SK-N-SH (cell line): ENCODE results near the gene PPP1R12B. TPM values are rescaled to one million over a fixed set of nuclear protein-coding genes. Genes with fewer than 3 reads are reported as not detected.

Experiments
- CTCF ChIA-PET: fragments of 300-600, 350-600 bp; formaldehyde crosslinking; extraction: SDS; loops from one replicate; lab custom pipeline; 2021; lab: Yijun Ruan, JAX
- POLR2A ChIA-PET: fragments of 350-600 bp; sonication (Branson Sonifier 250); formaldehyde crosslinking; extraction: SDS; loops from one replicate; lab custom pipeline; 2020; ENCODE audit warnings: antibody characterized with exemption, inconsistent platforms; lab: Yijun Ruan, JAX
- DNase-seq: peaks from one replicate; pipeline ENCODE4 v3.0.0; 2012
- H2AFZ ChIP-seq: fragments of 200-600 bp; sonication (generic); 2 replicates; pipeline ENCODE4 v1.8.1; 2016; ENCODE audit warnings: antibody characterized with exemption, mild to moderate bottlenecking, low read depth
- H3F3A ChIP-seq: fragments of 200-600 bp; sonication (generic); replicated peaks from 2 replicates; pipeline ENCODE3; 2016; ENCODE audit warnings: antibody characterized with exemption, mild to moderate bottlenecking; ENCODE audit not compliant: insufficient read depth
- H3K27ac ChIP-seq, 2 experiments: fragments of 200-500 bp in 1 of 2; fragments of 200-600 bp in 1 of 2; sonication (Bioruptor generic) in 1 of 2; sonication (generic), shearing (Covaris generic) in 1 of 2; 2 replicates each; pipeline versions ENCODE4 v1.5.1 to v1.6.1; 2014 to 2016; ENCODE audit warnings: low read depth in 2 of 2, inconsistent platforms in 1 of 2, low read length in 1 of 2, mild to moderate bottlenecking in 1 of 2, mixed read lengths in 1 of 2
- H3K27me3 ChIP-seq: fragments of 200-600 bp; sonication (generic), shearing (Covaris generic); 2 replicates; pipeline ENCODE4 v1.6.1; 2016; ENCODE audit warnings: mixed run types; ENCODE audit not compliant: insufficient read depth
- H3K36me3 ChIP-seq, 2 experiments: fragments of 200-500 bp in 1 of 2; fragments of 200-600 bp in 1 of 2; sonication (Bioruptor generic) in 1 of 2; sonication (generic) in 1 of 2; replicated peaks in 1 of 2; 2 replicates each; pipeline versions ENCODE3 to v1.5.1; 2014 to 2016; ENCODE audit warnings: low read length in 1 of 2, mild to moderate bottlenecking in 1 of 2; ENCODE audit not compliant: insufficient read depth in 2 of 2, control insufficient read depth in 1 of 2
- H3K4me1 ChIP-seq, 2 experiments: fragments of 200-500 bp in 1 of 2; fragments of 200-600 bp in 1 of 2; sonication (Bioruptor generic) in 1 of 2; sonication (generic), shearing (Covaris generic) in 1 of 2; 2 replicates each; pipeline versions ENCODE4 v1.5.1 to v1.6.1; 2014 to 2016; ENCODE audit warnings: low read depth in 1 of 2, low read length in 1 of 2, mixed run types in 1 of 2; ENCODE audit not compliant: insufficient read depth in 2 of 2, control insufficient read depth in 1 of 2
- H3K4me2 ChIP-seq: fragments of 200-600 bp; sonication (generic), shearing (Covaris generic); 2 replicates; pipeline ENCODE4 v1.6.1; 2017; ENCODE audit warnings: mixed run types
- H3K4me3 ChIP-seq, 2 experiments: fragments of 200-500 bp in 1 of 2; fragments of 200-600 bp in 1 of 2; sonication (Bioruptor generic) in 1 of 2; sonication (generic), shearing (Covaris generic) in 1 of 2; 2 replicates each; pipeline versions ENCODE4 v1.5.1 to v1.8.1; 2014 to 2016; ENCODE audit warnings: low read depth in 2 of 2, inconsistent platforms in 1 of 2, low read length in 1 of 2, mild to moderate bottlenecking in 1 of 2, mixed read lengths in 1 of 2, moderate library complexity in 1 of 2
- H3K79me2 ChIP-seq: fragments of 200-600 bp; sonication (generic); 2 replicates; pipeline ENCODE4 v1.8.1; 2017; ENCODE audit warnings: mild to moderate bottlenecking; ENCODE audit not compliant: insufficient read depth
- H3K9ac ChIP-seq: fragments of 200-600 bp; sonication (generic); 2 replicates; pipeline ENCODE4 v1.6.1; 2017; ENCODE audit warnings: mixed run types
- H3K9me2 ChIP-seq: fragments of 200-600 bp; sonication (generic); 2 replicates; pipeline ENCODE4 v1.6.1; 2017; ENCODE audit warnings: mixed run types
- H3K9me3 ChIP-seq: fragments of 200-600 bp; sonication (generic); 2 replicates; pipeline ENCODE4 v1.6.1; 2017; ENCODE audit warnings: mixed run types, mild to moderate bottlenecking, moderate library complexity
- H4K20me1 ChIP-seq: fragments of 200-600 bp; sonication (generic); 2 replicates; pipeline ENCODE4 v1.6.1; 2017; ENCODE audit warnings: mild to moderate bottlenecking, mixed run types; ENCODE audit not compliant: insufficient read depth
- CHD2 ChIP-seq: fragments of 150-350 bp; IDR thresholded peaks from 2 replicates; pipeline ENCODE4 v1.6.1; 2018; ENCODE audit warnings: low read length; ENCODE audit not compliant: partially characterized antibody
- CTCF ChIP-seq: fragments of 200-600 bp; sonication (generic); IDR thresholded peaks from 2 replicates; pipeline ENCODE4 v1.6.1; 2017; ENCODE audit warnings: antibody characterized with exemption, mild to moderate bottlenecking, moderate library complexity
- ELF1 ChIP-seq: IDR thresholded peaks from 2 replicates; pipeline ENCODE4 v1.4.0; 2012
- EP300 ChIP-seq, 2 experiments: IDR thresholded peaks; 2 replicates each; pipeline versions ENCODE4 v1.4.0 to v1.6.1; 2012; ENCODE audit warnings: borderline replicate concordance in 1 of 2, low read depth in 1 of 2, low read length in 1 of 2
- EZH2phosphoT487 ChIP-seq: fragments of 200-600 bp; sonication (generic); IDR thresholded peaks from 2 replicates; pipeline ENCODE4 v1.6.1; 2017; ENCODE audit warnings: low read depth, mixed run types, mild to moderate bottlenecking, antibody characterized with exemption, moderate library complexity, borderline replicate concordance
- FOXJ3 ChIP-seq: sonication (generic); formaldehyde crosslinking; IDR thresholded peaks from 2 replicates; pipeline ENCODE4 v1.5.1; 2020; ENCODE audit warnings: mild to moderate bottlenecking, missing genetic modification reagents
- FOXM1 ChIP-seq: IDR thresholded peaks from 2 replicates; pipeline ENCODE4 v1.4.0; 2012; ENCODE audit warnings: low read depth, mild to moderate bottlenecking
- GABPA ChIP-seq: IDR thresholded peaks from 2 replicates; pipeline ENCODE4 v1.4.0; 2012; ENCODE audit warnings: low read depth, mild to moderate bottlenecking
- GATA2 ChIP-seq: sonication (generic); formaldehyde crosslinking; IDR thresholded peaks from 2 replicates; pipeline ENCODE4 v1.5.0; 2020; ENCODE audit warnings: mild to moderate bottlenecking, missing genetic modification reagents
- IRF3 ChIP-seq: fragments of 150-350 bp; IDR thresholded peaks from 2 replicates; pipeline ENCODE4 v1.6.1; 2016; ENCODE audit warnings: mild to moderate bottlenecking, low read depth, low read length
- JUND ChIP-seq: IDR thresholded peaks from 2 replicates; pipeline ENCODE4 v1.4.0; 2012
- MAX ChIP-seq: IDR thresholded peaks from 2 replicates; pipeline ENCODE4 v1.4.0; 2012; ENCODE audit warnings: low read depth
- MXI1 ChIP-seq: IDR thresholded peaks from 2 replicates; pipeline ENCODE4 v1.6.1; 2012; ENCODE audit warnings: mild to moderate bottlenecking, low read depth, low read length, improper control_type of control experiment
- NFIC ChIP-seq: IDR thresholded peaks from 2 replicates; pipeline ENCODE4 v1.4.0; 2012; ENCODE audit warnings: borderline replicate concordance
- NRF1 ChIP-seq: IDR thresholded peaks from 2 replicates; pipeline ENCODE4 v1.6.1; 2012; ENCODE audit warnings: low read depth, mild to moderate bottlenecking, low read length
- PBX3 ChIP-seq: IDR thresholded peaks from 2 replicates; pipeline ENCODE4; 2012
- POLR2AphosphoS5 ChIP-seq: IDR thresholded peaks from 2 replicates; pipeline ENCODE4 v1.6.1; 2012; ENCODE audit warnings: low read depth, low read length
- RFX5 ChIP-seq: IDR thresholded peaks from 2 replicates; pipeline ENCODE4 v1.6.1; 2012; ENCODE audit warnings: mild to moderate bottlenecking, improper control_type of control experiment, low read length
- RXRA ChIP-seq: IDR thresholded peaks from 2 replicates; pipeline ENCODE4 v1.4.0; 2012; ENCODE audit warnings: low read depth, mild to moderate bottlenecking, borderline replicate concordance
- SIN3A ChIP-seq: IDR thresholded peaks from 2 replicates; pipeline ENCODE4 v1.6.1; 2012; ENCODE audit warnings: low read depth, mild to moderate bottlenecking, low read length, moderate library complexity, borderline replicate concordance
- SMC3 ChIP-seq: IDR thresholded peaks from 2 replicates; pipeline ENCODE4 v1.6.1; 2012; ENCODE audit warnings: low read depth, low read length, improper control_type of control experiment
- TAF1 ChIP-seq: IDR thresholded peaks from 2 replicates; pipeline ENCODE4 v1.6.1; 2012; ENCODE audit warnings: low read depth, mild to moderate bottlenecking, low read length, moderate library complexity, borderline replicate concordance
- TEAD4 ChIP-seq: IDR thresholded peaks from 2 replicates; pipeline ENCODE4 v1.4.0; 2012; ENCODE audit warnings: mild to moderate bottlenecking, borderline replicate concordance; ENCODE audit not compliant: insufficient read depth
- USF1 ChIP-seq: IDR thresholded peaks from 2 replicates; pipeline ENCODE4 v1.4.0; 2012; ENCODE audit warnings: low read depth, borderline replicate concordance
- USF2 ChIP-seq: fragments of 150-350 bp; IDR thresholded peaks from 2 replicates; pipeline ENCODE4 v1.6.1; 2017; ENCODE audit warnings: antibody characterized with exemption, low read length, low read depth, borderline replicate concordance
- YY1 ChIP-seq: IDR thresholded peaks from 2 replicates; pipeline ENCODE4 v1.4.0; 2012; ENCODE audit warnings: low read depth, mild to moderate bottlenecking
- ZBTB33 ChIP-seq: IDR thresholded peaks from 2 replicates; pipeline ENCODE4 v1.4.0; 2012; ENCODE audit warnings: low read depth, borderline replicate concordance
- WGBS: methylation state at CpG from one replicate; pipeline ENCODE4 v1.1.6; 2017; ENCODE audit warnings: low lambda C conversion rate; 5-methylcytosine and 5-hydroxymethylcytosine counted together
- polyA plus RNA-seq, 3 experiments: library from polyadenylated mRNA; depleted of rRNA; stranded (reverse); fragments of >200 nt; gene quantifications; 2 replicates each; pipeline ENCODE4 v1.2.3, GENCODE V29; 2012

The PPP1R12B gene
- polyA plus RNA-seq, 1 of the 3 experiments (the other 2 are of a cell fraction) = 2.8 TPM

GRCh38 chr1:202567738-202568137, 219.2 kb downstream of the PPP1R12B start:
- POLR2A ChIA-PET = no interaction called here
- Histone ChIP-seq H3K9me2 (no peaks in the 10 kb centered on the region), H3K9me3 (no peaks in the 10 kb centered on the region), H3K4me1 (peaks cover 39 to 53% of the 10 kb centered on the region in 2 experiments), H3K4me3 (no peak overlapping the region), H3F3A (peaks cover 10% of the 10 kb centered on the region), H3K9ac (no peak overlapping the region), H4K20me1 (no peaks in the 10 kb centered on the region), H3K27ac (peak overlapping the region; percentile 75 to 92; a peak in 3 of 4 replicates), H3K27me3 (no peaks in the 10 kb centered on the region), H3K79me2 (no peaks in the 10 kb centered on the region), H3K36me3 (peaks cover 0 to 10% of the 10 kb centered on the region in 2 experiments), H3K4me2 (peak overlapping the region; percentile 35), H2AFZ (no peak overlapping the region; the same call in 1 of the 2 replicates)
- WGBS = 67% methylated on average over 4 of the region's 4 CpGs
- CTCF ChIA-PET = interaction anchor here (1.6 to 2.2 kb wide), 2 partner anchors 32 to 66 kb away, joined by 5 to 8 read pairs; no protein-coding TSS in a partner anchor
- DNase-seq = no peak
- TF ChIP-seq RXRA (peak; percentile 32; the same call in 1 of the 2 replicates), FOXM1 (no peak), JUND (peak; percentile 50), EP300 (IDR thresholded peaks at IDR 0.05; ENCODE audit: borderline replicate concordance in 1 of 2, low read depth in 1 of 2, low read length in 1 of 2) (peak in 1 of 2 experiments; percentile 46; a peak in 2 of 4 replicates), USF1 (no peak), USF2 (no peak), SIN3A (no peak), GABPA (no peak), TAF1 (no peak), POLR2AphosphoS5 (no peak), PBX3 (peak; percentile 65), NRF1 (no peak), ZBTB33 (no peak), CHD2 (no peak), GATA2 (no peak), EZH2phosphoT487 (no peak), RFX5 (no peak), MXI1 (no peak), IRF3 (no peak), CTCF (no peak), YY1 (no peak), NFIC (peak; percentile 19; the same call in 1 of the 2 replicates), SMC3 (no peak), MAX (no peak), FOXJ3 (no peak), TEAD4 (peak; percentile 36; the same call in 1 of the 2 replicates), ELF1 (no peak)
